ENCODE measurements around the gene PMF1.
"Not testable (repeated sequence)": the region's sequence is repeated elsewhere in the genome, so short reads cannot be mapped to it uniquely, and the experiment has no call there.

PMF1 gene

GRCh38 chr1:156213644-156213966 is 798 bp downstream of the PMF1 start:
- TF ChIP-seq TSHZ2 (CRISPR knock-in tag; IDR thresholded peaks at IDR 0.05), result no peak
- TF ChIP-seq PPARA (CRISPR knock-in tag; IDR thresholded peaks at IDR 0.05; ENCODE audit: borderline replicate concordance), result no peak
- no peak for TF ChIP-seq CSDC2 (CRISPR knock-in tag; IDR thresholded peaks at IDR 0.05)
- TF ChIP-seq ZNF565 (CRISPR knock-in tag; conservative IDR thresholded peaks at IDR 0.05; ENCODE audit: low read depth), result no peak
- no peak for TF ChIP-seq ZFP3 (CRISPR knock-in tag; IDR thresholded peaks at IDR 0.05)
- no peak for TF ChIP-seq ESRRG (CRISPR knock-in tag; IDR thresholded peaks at IDR 0.05)
- no peak for TF ChIP-seq RARB (CRISPR knock-in tag; IDR thresholded peaks at IDR 0.05)
- no peak for TF ChIP-seq ZFP30 (CRISPR knock-in tag; IDR thresholded peaks at IDR 0.05)
- no peak for TF ChIP-seq TOX (CRISPR knock-in tag; IDR thresholded peaks at IDR 0.05; ENCODE audit: borderline replicate concordance)
- no peak for TF ChIP-seq POU6F1 (CRISPR knock-in tag; IDR thresholded peaks at IDR 0.05; ENCODE audit: borderline replicate concordance, low read depth)
- no peak for TF ChIP-seq ISL1 (CRISPR knock-in tag; IDR thresholded peaks at IDR 0.05)
- no peak for TF ChIP-seq OSR1 (CRISPR knock-in tag; IDR thresholded peaks at IDR 0.05)
- no peak for ATAC-seq

GRCh38 chr1:156214024-156214748 is 1.4 kb downstream of the PMF1 start:
- TF ChIP-seq TOX (CRISPR knock-in tag; IDR thresholded peaks at IDR 0.05; ENCODE audit: borderline replicate concordance) (peak; percentile 79; the same call in 1 of the 2 replicates), PPARA (CRISPR knock-in tag; IDR thresholded peaks at IDR 0.05; ENCODE audit: borderline replicate concordance) (no peak)
- peak; percentile 14 for ATAC-seq

- not testable (repeated sequence) for ATAC-seq
Observed at GRCh38 chr1:156216361-156217086, 3.7 kb downstream of the PMF1 start.

GRCh38 chr1:156217871-156218270 is 5.1 kb downstream of the PMF1 start:
- TF ChIP-seq ZC3H10 (CRISPR knock-in tag; IDR thresholded peaks at IDR 0.05), result no peak
- TF ChIP-seq CSRNP3 (CRISPR knock-in tag; IDR thresholded peaks at IDR 0.05), result no peak
- no peak for TF ChIP-seq TOX (CRISPR knock-in tag; IDR thresholded peaks at IDR 0.05; ENCODE audit: borderline replicate concordance)
- no peak for TF ChIP-seq GLIS3 (CRISPR knock-in tag; IDR thresholded peaks at IDR 0.05)
- TF ChIP-seq PATZ1 (CRISPR knock-in tag; IDR thresholded peaks at IDR 0.05; ENCODE audit: borderline replicate concordance), result no peak
- TF ChIP-seq RARB (CRISPR knock-in tag; IDR thresholded peaks at IDR 0.05), result no peak
- TF ChIP-seq ARNTL (CRISPR knock-in tag; IDR thresholded peaks at IDR 0.05; ENCODE audit: borderline replicate concordance, low read depth), result no peak
- no peak for TF ChIP-seq ESRRG (CRISPR knock-in tag; IDR thresholded peaks at IDR 0.05)
- no peak for TF ChIP-seq PPARA (CRISPR knock-in tag; IDR thresholded peaks at IDR 0.05; ENCODE audit: borderline replicate concordance)
- TF ChIP-seq TSHZ2 (CRISPR knock-in tag; IDR thresholded peaks at IDR 0.05), result no peak
- ATAC-seq, result no peak

Data from SK-N-SH treated with all-trans-retinoic acid at 6 μM for 48 hours (cell line).